HuH-7 (cell line): Measurements from ENCODE around the gene TMEM9B.
"Not testable (repeated sequence)": the region's sequence is repeated elsewhere in the genome, so short reads cannot be mapped to it uniquely, and the experiment has no call there.

ENCODE experiments used
- DNase-seq: peaks from one replicate; pipeline ENCODE4 v3.0.0; 2011; ENCODE audit warnings: low spot score

Gene TMEM9B

DNA sequence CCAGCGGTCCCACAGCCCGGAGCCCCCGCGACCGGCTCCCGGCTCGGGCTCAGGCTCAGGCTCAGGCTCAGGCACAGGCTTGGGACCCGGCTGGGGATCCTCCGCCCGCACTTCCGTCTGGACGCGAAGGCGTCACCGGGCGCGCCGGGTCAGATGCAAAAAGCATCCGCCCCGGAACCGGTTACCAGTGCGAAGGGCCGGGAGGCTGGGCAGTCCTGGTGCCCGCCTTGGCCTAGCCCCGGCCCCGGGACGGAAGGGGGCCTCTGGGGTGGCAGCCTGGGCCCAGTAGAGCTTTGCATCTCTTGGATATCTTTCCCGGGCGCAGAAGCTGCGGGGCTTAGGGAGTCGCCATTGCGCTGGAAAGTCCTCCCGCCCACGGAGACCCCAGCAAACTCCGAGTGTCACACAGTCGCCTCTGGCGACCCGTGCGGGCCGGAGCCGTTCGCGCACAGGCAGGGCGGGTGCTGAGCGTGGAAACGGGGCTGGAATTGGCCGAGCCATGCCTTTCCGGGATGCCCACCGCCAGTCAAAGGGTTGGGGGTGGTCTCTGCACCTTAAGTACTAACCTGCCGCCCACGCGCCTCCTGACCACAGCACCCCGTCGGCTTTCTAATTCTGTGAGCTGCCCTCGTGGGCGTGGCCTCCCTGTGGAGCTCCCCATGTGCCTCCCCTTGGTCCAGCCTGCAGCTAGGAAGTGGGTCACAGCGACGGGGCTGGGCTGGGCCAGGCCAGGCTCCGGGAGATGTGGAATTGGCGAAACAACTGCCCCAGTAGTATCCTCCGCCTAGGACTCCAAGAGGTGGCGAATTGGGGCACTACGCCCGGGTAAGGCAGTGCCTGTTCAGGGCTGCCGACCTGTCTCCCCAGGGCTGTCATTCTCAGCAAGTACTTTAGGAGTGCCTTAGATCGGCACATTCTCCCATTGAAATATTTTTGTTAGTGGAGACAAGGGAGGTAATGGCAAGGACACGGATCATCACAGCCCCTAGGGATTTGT lies at the start of gene TMEM9B:
Gene TMEM9B, minus strand, starts transcription at position 119 of the 997 bp plus-strand sequence. CDS start 129 bp downstream, outside the sequence.
- peak; percentile 91 for DNase-seq

DNA sequence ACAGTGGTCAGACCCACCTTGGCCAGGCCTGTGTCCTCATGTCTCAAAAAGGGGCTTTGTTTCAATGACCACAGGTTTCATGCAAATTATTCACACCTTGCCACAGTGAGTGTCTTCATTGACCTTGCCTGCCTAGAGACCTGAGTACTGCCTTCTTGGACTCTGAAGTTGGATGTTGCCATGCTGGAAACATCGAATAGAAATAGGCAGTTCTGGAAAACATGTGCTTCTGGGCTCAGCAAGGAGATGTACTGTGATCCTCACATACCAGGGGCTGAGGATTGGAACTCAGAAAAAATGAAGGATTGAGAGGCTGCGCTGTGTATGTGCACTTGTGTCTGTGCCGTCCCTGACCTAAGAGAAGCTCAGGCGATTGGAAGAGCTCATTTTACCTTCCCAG lies 49.1 kb upstream of the TMEM9B start:
- DNase-seq = no peak

GRCh38 chr11:9009538-9009937 lies 45.3 kb upstream of the TMEM9B start:
- not testable (repeated sequence) for DNase-seq

- no peak for DNase-seq
Measured at GRCh38 chr11:9008661-9009060, 44.4 kb upstream of the TMEM9B start.

- no peak for DNase-seq
Measured at GRCh38 chr11:9008011-9008550, 43.8 kb upstream of the TMEM9B start.

DNA sequence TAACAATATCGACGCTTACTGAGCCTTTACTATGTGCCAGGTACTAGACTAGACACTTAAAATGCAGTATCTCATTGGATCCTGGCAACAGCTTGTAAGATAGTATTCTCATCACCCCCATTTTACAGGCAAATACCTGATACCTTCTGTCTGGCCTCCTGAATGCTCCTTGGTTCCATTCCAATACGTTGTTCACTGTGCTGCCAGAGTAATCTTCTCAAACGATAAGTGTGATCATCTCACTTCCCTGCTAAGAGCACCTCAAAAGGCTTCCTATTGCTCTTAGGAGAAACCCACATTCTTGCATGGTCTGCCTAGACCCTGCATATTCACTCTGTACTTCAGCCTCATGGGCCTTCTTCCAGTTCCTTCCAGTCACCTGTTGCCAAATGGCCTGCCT lies 40.8 kb upstream of the TMEM9B start:
- DNase-seq = no peak

GRCh38 chr11:9004183-9004926 lies 40.1 kb upstream of the TMEM9B start:
- DNase-seq = no peak

DNA sequence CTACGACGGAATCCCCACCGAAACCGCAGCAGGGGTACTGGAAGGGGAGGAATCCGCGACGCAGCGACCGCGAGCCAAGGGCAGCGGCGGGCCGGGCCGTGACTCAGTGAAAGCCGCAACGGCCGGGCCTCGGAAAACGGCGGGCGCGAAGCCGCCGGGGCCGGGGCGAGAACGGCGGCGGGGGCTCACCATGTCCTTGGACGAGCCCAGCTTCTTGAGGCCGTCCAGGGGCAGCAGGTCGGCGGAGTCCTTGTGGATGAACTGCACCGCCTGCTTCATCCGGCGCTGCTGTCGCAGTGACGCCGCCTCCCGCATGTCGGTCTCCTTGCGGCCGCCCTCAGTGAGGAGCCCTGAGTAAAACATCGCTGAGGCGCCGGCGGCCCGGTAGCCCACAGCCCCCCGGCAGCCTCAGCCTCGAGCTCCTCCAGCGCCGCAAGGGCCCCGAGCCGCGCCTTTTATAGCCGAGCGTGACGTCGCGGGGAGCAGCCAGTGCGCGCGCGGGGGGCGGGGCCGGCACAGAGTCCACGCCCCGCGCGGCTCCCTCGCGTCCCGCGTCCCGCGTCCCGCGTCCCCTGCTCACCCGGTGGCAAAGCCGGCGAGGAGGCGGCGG lies 39.4 kb upstream of the TMEM9B start, which contains the start of gene NRIP3:
Gene NRIP3, minus strand, starts transcription at position 429 of the 610 bp plus-strand sequence. Its CDS starts 66 bp downstream, at position 363.
- peak; percentile 67 for DNase-seq

- DNase-seq = no peak
Measured at GRCh38 chr11:9002920-9003572, 38.8 kb upstream of the TMEM9B start.

- no peak for DNase-seq
Measured at GRCh38 chr11:9001736-9002135, 37.5 kb upstream of the TMEM9B start.

GRCh38 chr11:8998017-8998416 lies 33.8 kb upstream of the TMEM9B start:
- DNase-seq = no peak

GRCh38 chr11:8997451-8997850 lies 33.2 kb upstream of the TMEM9B start:
- no peak for DNase-seq

- no peak for DNase-seq
Measured at GRCh38 chr11:8989453-8989852, 25.2 kb upstream of the TMEM9B start.

- no peak for DNase-seq
Measured at GRCh38 chr11:8988329-8989234, 24.3 kb upstream of the TMEM9B start.

- DNase-seq = no peak
Measured at GRCh38 chr11:8987446-8987845, 23.2 kb upstream of the TMEM9B start.

DNA sequence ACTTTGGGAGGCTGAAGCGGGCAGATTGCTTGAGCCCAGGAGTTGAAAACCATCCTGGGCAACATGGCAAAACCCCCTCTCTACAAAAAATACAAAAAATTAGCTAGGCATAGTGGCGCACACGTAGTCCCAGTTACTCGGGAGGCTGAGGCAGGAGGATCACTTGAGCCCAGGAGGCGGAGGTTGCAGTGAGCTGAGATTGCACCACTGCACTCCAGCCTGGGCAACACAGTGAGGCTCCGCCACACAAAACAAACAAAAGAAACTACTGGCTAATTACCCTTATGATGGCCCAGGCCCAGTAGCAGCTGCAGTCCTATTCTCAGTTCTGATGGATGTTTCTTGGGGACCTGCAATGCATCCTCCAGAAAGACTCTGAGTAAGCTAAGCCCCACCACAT lies 22.5 kb upstream of the TMEM9B start:
- not testable (repeated sequence) for DNase-seq

GRCh38 chr11:8985462-8985861 lies 21.2 kb upstream of the TMEM9B start:
- DNase-seq = no peak

DNA sequence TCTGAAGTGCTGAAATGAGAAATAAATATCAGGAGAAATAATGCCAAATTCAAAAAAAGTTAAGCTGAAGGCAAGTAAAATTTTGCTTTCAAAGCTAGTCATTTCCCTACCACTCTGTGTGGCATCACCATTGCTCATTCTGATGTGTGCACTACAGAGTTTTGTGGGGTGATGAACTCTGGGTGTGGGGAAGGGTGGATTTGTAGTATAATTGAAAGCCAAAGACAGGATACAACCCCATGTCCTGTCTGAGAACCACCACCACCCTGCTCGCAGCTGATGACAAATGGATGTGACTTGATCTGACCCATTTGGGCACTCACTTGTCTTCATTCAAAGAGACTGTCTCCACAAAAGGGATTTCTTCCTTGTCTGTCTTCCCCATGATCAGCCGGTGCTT lies 19.3 kb upstream of the TMEM9B start:
- DNase-seq = no peak

DNA sequence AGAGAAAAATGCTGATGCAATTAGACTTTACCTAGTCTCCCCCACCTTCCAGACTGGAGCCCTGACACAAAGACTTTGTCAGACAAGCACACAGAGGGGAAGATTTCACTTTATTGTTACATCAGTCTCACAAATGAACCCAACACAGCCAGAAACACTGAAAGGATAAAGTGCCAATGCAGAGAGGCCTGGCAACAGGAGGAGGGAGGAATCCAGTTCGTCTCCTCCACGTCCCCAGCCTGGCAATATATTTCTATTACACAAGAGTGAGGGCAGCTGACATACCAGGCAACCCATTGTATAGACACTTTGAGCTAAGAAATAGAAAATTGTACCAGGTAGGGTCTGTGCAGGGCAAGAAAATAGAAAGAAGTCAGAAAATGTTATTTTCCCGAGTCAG lies 16.2 kb upstream of the TMEM9B start:
- no peak for DNase-seq

DNA sequence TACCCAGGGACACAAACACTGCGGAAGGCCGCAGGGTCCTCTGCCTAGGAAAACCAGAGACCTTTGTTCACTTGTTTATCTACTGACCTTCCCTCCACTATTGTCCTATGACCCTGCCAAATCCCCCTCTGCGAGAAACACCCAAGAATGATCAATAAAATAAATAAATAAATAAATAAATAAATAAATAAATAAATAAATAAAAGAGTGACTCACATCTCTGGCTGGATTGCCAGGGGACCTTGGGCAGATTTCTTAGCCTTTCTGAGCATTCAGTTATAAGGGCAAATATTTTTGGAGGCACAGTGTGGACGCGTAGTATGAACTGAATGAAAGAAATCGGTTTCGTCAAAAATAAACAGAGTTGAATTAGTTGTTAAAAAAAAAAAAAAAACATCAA lies 15.1 kb upstream of the TMEM9B start:
- DNase-seq = not testable (repeated sequence)
